Endothelial cell of umbilical vein (primary cell): ENCODE data around the gene M6PR. TPM values are rescaled to one million over a fixed set of nuclear protein-coding genes. Genes with fewer than 3 reads are reported as not detected.

Source experiments
- BruUV-seq: library from RNA; stranded (reverse); fragments of 400-500 nt; replicated peaks from 2 replicates; lab custom pipeline; 2021; lab: Mats Ljungman, UMichigan
- CTCF ChIA-PET: fragments of 300-600, 350-600 bp; sonication (Branson Sonifier 250); formaldehyde crosslinking; loops from one replicate; lab custom pipeline; 2021; ENCODE audit warnings: antibody characterized with exemption, inconsistent platforms; lab: Charles Lee
- POLR2A ChIA-PET: fragments of 300-600, 350-600 bp; sonication (Branson Sonifier 250); formaldehyde crosslinking; loops from one replicate; lab custom pipeline; 2021; ENCODE audit warnings: antibody characterized with exemption, inconsistent platforms; lab: Charles Lee
- DNase-seq: peaks from one replicate; pipeline ENCODE4 v3.0.0-alpha.2; 2011; ENCODE audit warnings: low read depth, low spot score
- FAIRE-seq: peaks from 2 replicates; lab custom pipeline; 2011; peaks lifted over from hg19 to GRCh38; lab: Jason Lieb, UNC
- H2AFZ ChIP-seq: 2 replicates; pipeline ENCODE4 v1.6.0; 2012; ENCODE audit warnings: low read depth, low read length, control low read depth, inconsistent platforms
- H3K27ac ChIP-seq: 2 replicates; pipeline ENCODE4 v1.5.1; 2011; ENCODE audit warnings: low read depth, mild to moderate bottlenecking, control low read depth, low read length, moderate library complexity; ENCODE audit not compliant: insufficient read depth
- H3K27me3 ChIP-seq, 2 experiments: 2 replicates each; pipeline versions ENCODE4 v1.6.0 to v1.6.1; 2011; ENCODE audit warnings: low read length in 2 of 2, mixed read lengths in 1 of 2; ENCODE audit not compliant: control insufficient read depth in 2 of 2, insufficient read depth in 2 of 2
- H3K36me3 ChIP-seq, 2 experiments: 2 replicates in 1 of 2; 3 replicates in 1 of 2; pipeline ENCODE4 v1.5.1; 2011; ENCODE audit warnings: low read length in 2 of 2, mild to moderate bottlenecking in 1 of 2, moderate library complexity in 1 of 2; ENCODE audit not compliant: control insufficient read depth in 2 of 2, insufficient read depth in 2 of 2; ENCODE audit errors: extremely low read depth in 1 of 2
- H3K4me1 ChIP-seq: 3 replicates; pipeline ENCODE4 v1.5.1; 2011; ENCODE audit warnings: mild to moderate bottlenecking, low read length; ENCODE audit not compliant: control insufficient read depth, insufficient read depth; ENCODE audit errors: extremely low read depth
- H3K4me2 ChIP-seq: 2 replicates; pipeline ENCODE4 v1.6.1; 2011; ENCODE audit warnings: low read length, control low read depth, mixed read lengths; ENCODE audit not compliant: insufficient read depth
- H3K4me3 ChIP-seq, 3 experiments: fragments of 200-600 bp in 1 of 3; sonication (generic), shearing (Covaris generic) in 1 of 3; replicated peaks in 1 of 3; 2 replicates each; pipeline ENCODE4 v1.5.1; 2011 to 2016; ENCODE audit warnings: control low read depth in 3 of 3, low read length in 3 of 3, mild to moderate bottlenecking in 2 of 3, inconsistent platforms in 1 of 3, low read depth in 1 of 3, moderate library complexity in 1 of 3; ENCODE audit not compliant: insufficient read depth in 1 of 3
- H3K79me2 ChIP-seq: 2 replicates; pipeline ENCODE4 v1.6.0; 2012; ENCODE audit warnings: low read length, inconsistent platforms; ENCODE audit not compliant: control insufficient read depth, insufficient read depth
- H3K9ac ChIP-seq: replicated peaks from 2 replicates; pipeline ENCODE3; 2011; ENCODE audit warnings: low read length, control low read depth; ENCODE audit not compliant: insufficient read depth; ENCODE audit errors: extremely low read depth
- H3K9me1 ChIP-seq: replicated peaks from 3 replicates; pipeline ENCODE4 v1.6.0; 2011; ENCODE audit warnings: mild to moderate bottlenecking, low read length; ENCODE audit not compliant: control insufficient read depth, insufficient read depth; ENCODE audit errors: extremely low read depth
- H3K9me3 ChIP-seq: replicated peaks from 2 replicates; pipeline ENCODE4 v1.5.1; 2012; ENCODE audit warnings: low read length, inconsistent platforms; ENCODE audit not compliant: control insufficient read depth, insufficient read depth
- H4K20me1 ChIP-seq: replicated peaks from 2 replicates; pipeline ENCODE3; 2011; ENCODE audit warnings: mild to moderate bottlenecking, low read length; ENCODE audit not compliant: control insufficient read depth, insufficient read depth; ENCODE audit errors: extremely low read depth
- CTCF ChIP-seq, 2 donors: IDR thresholded peaks; 1 replicate in 1 of 2; 2 replicates in 1 of 2; pipeline ENCODE4 v1.5.1; 2011; ENCODE audit warnings: low read length in 2 of 2, mild to moderate bottlenecking in 2 of 2, moderate library complexity in 2 of 2, control low read depth in 1 of 2, inconsistent platforms in 1 of 2, low read depth in 1 of 2; ENCODE audit not compliant: insufficient read depth in 1 of 2; ENCODE audit errors: extremely low read depth in 1 of 2
- EZH2 ChIP-seq: IDR thresholded peaks from 2 replicates; pipeline ENCODE4 v1.6.1; 2012; ENCODE audit warnings: borderline replicate concordance, low read depth, mild to moderate bottlenecking, moderate library complexity, low read length, inconsistent platforms; ENCODE audit not compliant: severe bottlenecking
- FOS ChIP-seq: IDR thresholded peaks from 2 replicates; pipeline ENCODE4 v1.6.1; 2011; ENCODE audit warnings: mild to moderate bottlenecking, low read length, moderate library complexity, borderline replicate concordance; ENCODE audit not compliant: insufficient read depth
- GATA2 ChIP-seq: IDR thresholded peaks from 2 replicates; pipeline ENCODE4 v1.7.0; 2011; ENCODE audit warnings: low read depth, mild to moderate bottlenecking, moderate library complexity, mixed read lengths, low read length; ENCODE audit not compliant: insufficient read length, insufficient read depth
- JUN ChIP-seq: IDR thresholded peaks from 2 replicates; pipeline ENCODE4 v1.6.1; 2011; ENCODE audit warnings: borderline replicate concordance, low read depth; ENCODE audit not compliant: insufficient read length, insufficient read depth
- MAX ChIP-seq: IDR thresholded peaks from 2 replicates; pipeline ENCODE4 v1.6.1; 2011; ENCODE audit not compliant: insufficient read depth, insufficient read length
- MYC ChIP-seq: IDR thresholded peaks from one replicate; pipeline ENCODE4 v1.6.1; 2011; ENCODE audit warnings: mild to moderate bottlenecking, low read depth, low read length
- POLR2A ChIP-seq: IDR thresholded peaks from 2 replicates; pipeline ENCODE4 v1.6.1; 2012; ENCODE audit warnings: low read depth, mild to moderate bottlenecking, control low read depth, low read length
- POLR2AphosphoS5 ChIP-seq: IDR thresholded peaks from 2 replicates; pipeline ENCODE4 v1.6.1; 2012; ENCODE audit warnings: low read depth, mild to moderate bottlenecking, control low read depth, low read length, moderate library complexity; ENCODE audit not compliant: insufficient read depth
- dilution Hi-C: fragments of 300-500 bp; cut with MboI; formaldehyde crosslinking; loops from one replicate; pipeline ENCODE4 v1.15.0; 2019; ENCODE audit warnings: low sequenced_read_pairs; ENCODE audit not compliant: extremely low pct_ligation_motif_present
- intact Hi-C: fragments of 100-400 bp; cut with micrococcal nuclease; formaldehyde crosslinking; loops from one replicate; pipeline ENCODE4 v1.10.0; 2022
- polyA plus RNA-seq, 4 experiments: library from polyadenylated mRNA; depleted of rRNA in 3 of 4; stranded (reverse) in 3 of 4; unstranded in 1 of 4; fragments of >200 nt; gene quantifications; 2 replicates each; pipeline versions ENCODE4 v1.2.1 to v1.2.3, GENCODE V29; 2011 to 2012; ENCODE audit warnings: missing spikeins in 1 of 4
- total RNA-seq: library from RNA; stranded (reverse); gene quantifications from 2 replicates; pipeline ENCODE4 v1.2.3, GENCODE V29; 2021

M6PR gene
- total and polyA plus RNA-seq, 2 donors (not counting 3 experiments of a cell fraction or from before 2014, with no cell fraction given), result 124 to 142 TPM

DNA sequence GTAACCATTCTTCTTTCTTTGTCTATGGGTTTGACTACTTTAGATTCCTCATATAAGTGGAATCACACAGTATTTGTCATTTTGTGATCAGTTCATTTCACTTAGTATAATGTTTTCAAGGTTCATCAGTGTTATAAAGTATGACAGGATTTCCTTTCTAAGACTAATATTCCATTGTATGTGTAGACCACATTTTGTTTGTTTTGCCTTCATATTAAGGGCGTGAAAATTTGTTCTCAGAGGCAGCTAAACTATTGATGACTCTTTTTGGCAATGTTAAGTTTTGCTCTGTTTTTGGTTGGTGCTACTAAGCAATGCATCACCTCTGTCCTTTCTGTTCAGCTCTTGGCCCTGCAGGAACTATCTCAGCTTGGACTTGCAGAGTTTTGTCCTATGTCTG, 38.2 kb upstream of the M6PR start:
- ChIA-PET POLR2A (no interaction called here), CTCF (interaction anchor here (1.0 kb wide), 1 partner anchor 74 kb away, joined by 3 read pairs; the partner anchor contains the start of gene PHC1)
- Histone ChIP-seq H2AFZ (no peak overlapping the region), H3K27ac (no peak overlapping the region), H3K4me3 (no peak overlapping the region), H3K36me3 (no peaks in the 10 kb centered on the region), H3K9me1 (no peaks in the 10 kb centered on the region), H3K9me3 (no peaks in the 10 kb centered on the region), H3K79me2 (no peaks in the 10 kb centered on the region), H3K27me3 (no peaks in the 10 kb centered on the region), H3K4me1 (peaks cover 39% of the 10 kb centered on the region), H4K20me1 (peaks cover 2% of the 10 kb centered on the region), H3K4me2 (no peak overlapping the region), H3K9ac (no peak overlapping the region)
- TF ChIP-seq MAX (no peak), POLR2A (no peak), CTCF (IDR thresholded peaks at IDR 0.05; ENCODE audit: extremely low read depth in 1 of 2, insufficient read depth in 1 of 2, low read depth in 1 of 2, low read length in 2 of 2) (no peak), POLR2AphosphoS5 (no peak), EZH2 (no peak), FOS (no peak), JUN (no peak), GATA2 (no peak), MYC (no peak)
- peak; percentile 15 for FAIRE-seq
- dilution Hi-C loops, result no loop called here
- intact Hi-C loops, result no loop called here
- DNase-seq, result peak; percentile 57
- no TSS peak for BruUV-seq
